ENCODE results near the gene KCND3.

KCND3 gene

DNA sequence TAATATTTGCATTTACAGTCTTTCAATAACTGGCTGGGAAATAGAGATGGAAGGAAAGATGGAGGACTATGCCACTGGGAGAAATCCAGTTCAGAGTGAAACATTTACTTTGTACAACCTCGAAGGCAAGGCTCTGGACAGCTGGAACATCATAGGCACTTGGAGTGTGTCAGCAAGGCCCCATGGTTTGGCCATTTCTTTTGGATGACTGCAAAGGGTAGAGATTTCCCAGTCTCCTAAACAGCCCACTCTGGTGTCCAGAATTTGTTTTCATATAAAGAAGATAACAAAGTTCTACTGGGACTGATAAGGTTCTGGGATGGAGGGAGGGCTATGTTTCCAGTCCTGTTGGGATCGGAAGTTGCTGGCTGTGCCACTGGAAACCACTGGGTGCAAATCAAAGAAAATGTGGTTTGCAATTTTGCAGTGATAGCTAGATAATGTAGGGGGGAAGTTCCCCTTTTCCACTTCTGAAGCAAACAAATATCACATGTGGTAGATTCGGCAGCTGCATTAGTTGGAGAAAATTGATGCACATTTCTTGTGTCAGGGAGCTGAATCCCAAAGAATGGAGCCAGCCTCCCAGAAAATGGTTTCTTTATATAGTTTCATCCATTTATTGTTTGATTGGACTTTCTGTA lies 16.2 kb downstream of the KCND3 start:
- no peaks in the 10 kb centered on the region for H3K4me1 ChIP-seq (ENCODE audit: control insufficient read depth in 1 of 2, insufficient read depth in 1 of 2, low read depth in 1 of 2, low read length in 1 of 2)
- no peaks in the 10 kb centered on the region for H3K36me3 ChIP-seq
- TF ChIP-seq, protein P1, sequence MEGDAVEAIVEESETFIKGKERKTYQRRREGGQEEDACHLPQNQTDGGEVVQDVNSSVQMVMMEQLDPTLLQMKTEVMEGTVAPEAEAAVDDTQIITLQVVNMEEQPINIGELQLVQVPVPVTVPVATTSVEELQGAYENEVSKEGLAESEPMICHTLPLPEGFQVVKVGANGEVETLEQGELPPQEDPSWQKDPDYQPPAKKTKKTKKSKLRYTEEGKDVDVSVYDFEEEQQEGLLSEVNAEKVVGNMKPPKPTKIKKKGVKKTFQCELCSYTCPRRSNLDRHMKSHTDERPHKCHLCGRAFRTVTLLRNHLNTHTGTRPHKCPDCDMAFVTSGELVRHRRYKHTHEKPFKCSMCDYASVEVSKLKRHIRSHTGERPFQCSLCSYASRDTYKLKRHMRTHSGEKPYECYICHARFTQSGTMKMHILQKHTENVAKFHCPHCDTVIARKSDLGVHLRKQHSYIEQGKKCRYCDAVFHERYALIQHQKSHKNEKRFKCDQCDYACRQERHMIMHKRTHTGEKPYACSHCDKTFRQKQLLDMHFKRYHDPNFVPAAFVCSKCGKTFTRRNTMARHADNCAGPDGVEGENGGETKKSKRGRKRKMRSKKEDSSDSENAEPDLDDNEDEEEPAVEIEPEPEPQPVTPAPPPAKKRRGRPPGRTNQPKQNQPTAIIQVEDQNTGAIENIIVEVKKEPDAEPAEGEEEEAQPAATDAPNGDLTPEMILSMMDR (IDR thresholded peaks at IDR 0.05): no peak

DNA sequence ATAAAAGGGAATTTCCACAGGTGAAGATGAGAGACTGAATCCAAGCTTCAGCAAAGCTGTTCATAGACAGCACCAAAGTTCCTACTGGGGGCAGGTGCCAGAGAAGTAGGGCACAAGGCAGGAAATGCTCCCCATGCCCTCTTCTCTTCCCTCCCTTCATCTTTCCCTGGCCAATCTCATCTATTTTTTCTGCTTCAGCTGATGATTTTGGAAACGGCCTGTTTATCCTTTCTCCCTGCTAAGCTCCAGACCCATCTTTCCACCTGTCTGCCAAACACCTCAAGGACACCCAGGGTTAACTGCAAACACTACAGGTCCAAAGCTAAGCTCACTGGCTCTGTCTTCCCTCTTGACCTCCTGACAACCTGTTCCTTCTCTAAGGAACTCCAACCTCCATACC lies 18.1 kb downstream of the KCND3 start:
- no peaks in the 10 kb centered on the region for H3K36me3 ChIP-seq
- H3K4me3 ChIP-seq (ENCODE audit: low read depth in 1 of 2, low read length in 1 of 2): no peak overlapping the region
- TF ChIP-seq, protein P1 (IDR thresholded peaks at IDR 0.05): no peak
- peaks cover 53% of the 10 kb centered on the region for H3K27me3 ChIP-seq
- no peaks in the 10 kb centered on the region for H3K4me1 ChIP-seq (ENCODE audit: control insufficient read depth in 1 of 2, insufficient read depth in 1 of 2, low read depth in 1 of 2, low read length in 1 of 2)
- H3K9me3 ChIP-seq: no peaks in the 10 kb centered on the region
- H3K27ac ChIP-seq: no peak overlapping the region

More for the DNA sequence above, 16.2 kb downstream of the KCND3 start:
- Histone ChIP-seq H3K9me3 (no peaks in the 10 kb centered on the region), H3K27me3 (peaks cover 55% of the 10 kb centered on the region), H3K27ac (no peak overlapping the region), H3K4me3 (ENCODE audit: low read depth in 1 of 2, low read length in 1 of 2) (no peak overlapping the region)

DNA sequence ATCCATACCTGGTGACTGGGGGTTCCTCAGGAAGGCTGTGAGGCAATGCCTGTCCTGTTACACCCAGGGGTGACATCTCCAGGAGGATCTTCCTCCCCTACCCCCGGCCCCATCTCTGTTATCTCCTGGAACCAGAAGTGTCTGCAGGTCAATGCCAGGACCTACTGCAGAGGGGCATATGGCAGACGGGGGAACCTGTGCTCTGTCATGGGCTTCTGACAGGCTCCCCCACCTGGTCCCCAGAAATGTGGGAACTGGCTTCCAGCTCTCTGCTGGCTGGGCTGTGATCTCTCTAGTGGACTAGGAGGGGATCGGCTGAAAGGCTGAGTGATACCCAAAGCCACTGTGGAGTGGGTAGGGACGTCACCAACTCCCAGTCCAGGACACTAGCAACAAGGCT lies 21.0 kb downstream of the KCND3 start:
- H3K36me3 ChIP-seq: no peaks in the 10 kb centered on the region
- TF ChIP-seq, protein P1 (IDR thresholded peaks at IDR 0.05): no peak
- H3K27ac ChIP-seq: no peak overlapping the region
- H3K4me1 ChIP-seq (ENCODE audit: control insufficient read depth in 1 of 2, insufficient read depth in 1 of 2, low read depth in 1 of 2, low read length in 1 of 2): no peaks in the 10 kb centered on the region
- no peak overlapping the region for H3K4me3 ChIP-seq (ENCODE audit: low read depth in 1 of 2, low read length in 1 of 2)
- H3K9me3 ChIP-seq: no peaks in the 10 kb centered on the region
- H3K27me3 ChIP-seq: peaks cover 44% of the 10 kb centered on the region

DNA sequence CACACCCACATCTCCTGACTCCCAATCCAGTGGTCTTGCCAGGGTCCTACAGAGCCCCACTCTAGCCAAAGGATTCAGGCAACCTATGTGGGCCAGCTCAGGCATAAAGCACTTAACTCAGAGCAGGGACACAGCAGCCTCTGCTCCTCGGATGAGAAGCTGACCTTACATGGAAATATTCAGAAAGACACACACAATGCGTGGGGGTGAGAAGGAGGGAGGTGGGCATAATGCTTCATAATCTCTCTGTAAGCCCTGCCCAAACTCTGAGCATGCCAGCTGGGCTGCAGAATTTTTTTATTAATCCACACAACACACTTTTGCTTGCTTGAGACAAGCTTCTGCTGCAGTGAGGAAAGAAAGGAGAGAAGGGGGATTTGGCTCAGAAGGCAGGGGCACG lies 21.6 kb downstream of the KCND3 start:
- H3K27ac ChIP-seq: no peak overlapping the region
- no peak overlapping the region for H3K4me3 ChIP-seq (ENCODE audit: low read depth in 1 of 2, low read length in 1 of 2)
- H3K36me3 ChIP-seq: no peaks in the 10 kb centered on the region
- no peaks in the 10 kb centered on the region for H3K4me1 ChIP-seq (ENCODE audit: control insufficient read depth in 1 of 2, insufficient read depth in 1 of 2, low read depth in 1 of 2, low read length in 1 of 2)
- TF ChIP-seq, protein P1 (IDR thresholded peaks at IDR 0.05): no peak
- H3K9me3 ChIP-seq: no peaks in the 10 kb centered on the region
- peaks cover 44% of the 10 kb centered on the region for H3K27me3 ChIP-seq

DNA sequence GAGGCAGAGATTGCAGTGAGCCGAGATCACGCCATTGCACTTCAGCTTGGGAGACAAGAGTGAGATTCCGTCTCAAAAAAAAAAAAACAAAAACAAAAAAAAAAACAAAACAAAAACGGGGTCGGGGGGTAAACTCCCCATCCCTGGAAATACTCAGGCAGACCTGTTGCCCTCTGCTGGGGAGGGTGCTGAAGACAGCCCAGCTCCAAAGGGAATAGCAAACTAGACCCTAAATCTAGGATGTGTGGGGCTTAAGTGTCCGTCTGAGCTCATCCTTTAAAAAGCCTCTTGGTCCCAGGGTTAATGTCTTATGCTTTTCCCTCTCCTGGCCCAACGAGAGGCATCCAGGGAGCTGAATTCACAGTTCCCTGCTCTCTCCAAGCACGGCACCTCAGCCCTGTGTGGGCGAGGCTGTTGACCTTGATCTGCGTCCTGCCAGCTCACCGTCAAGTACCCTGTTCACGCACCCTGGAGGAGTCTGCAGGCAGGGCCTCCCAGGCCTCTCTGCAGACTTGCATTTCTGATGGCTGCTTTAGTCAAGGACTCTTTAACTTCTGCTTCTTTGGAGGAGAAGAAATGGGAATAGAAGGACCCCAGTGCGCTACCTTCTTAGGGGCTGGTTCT lies 22.3 kb downstream of the KCND3 start:
- no peaks in the 10 kb centered on the region for H3K9me3 ChIP-seq
- no peak overlapping the region for H3K4me3 ChIP-seq (ENCODE audit: low read depth in 1 of 2, low read length in 1 of 2)
- no peak overlapping the region for H3K27ac ChIP-seq
- H3K36me3 ChIP-seq: no peaks in the 10 kb centered on the region
- TF ChIP-seq, protein P1 (IDR thresholded peaks at IDR 0.05): no peak
- H3K4me1 ChIP-seq (ENCODE audit: control insufficient read depth in 1 of 2, insufficient read depth in 1 of 2, low read depth in 1 of 2, low read length in 1 of 2): no peaks in the 10 kb centered on the region
- H3K27me3 ChIP-seq: peaks cover 48% of the 10 kb centered on the region

All from neutrophil (primary cell).